Sigmoid colon (tissue), 7 donors: Measurements from ENCODE around the gene GPRC5D. TPM values are rescaled to one million over a fixed set of nuclear protein-coding genes. Genes with fewer than 3 reads are reported as not detected.

Source experiments
- DNase-seq: peaks from one replicate; pipeline ENCODE4 v3.0.0-alpha.2; 2019
- H3K27ac ChIP-seq, 4 donors: fragments of 200-600 bp; sonication (generic); one replicate each; pipeline ENCODE4 v1.5.1; 2016 to 2019; ENCODE audit warnings: mild to moderate bottlenecking in 1 of 4
- H3K27me3 ChIP-seq, 3 donors: fragments of 200-600 bp; sonication (generic); one replicate each; pipeline ENCODE4 v1.5.1; 2019; ENCODE audit warnings: mild to moderate bottlenecking in 1 of 3
- H3K36me3 ChIP-seq, 4 donors: fragments of 200-600 bp; sonication (generic); one replicate each; pipeline ENCODE4 v1.5.1; 2016 to 2019
- H3K4me1 ChIP-seq, 4 donors: fragments of 200-600 bp; sonication (generic); one replicate each; pipeline ENCODE4 v1.5.1; 2017 to 2019
- H3K4me3 ChIP-seq, 4 donors: fragments of 200-600 bp; sonication (generic); one replicate each; pipeline ENCODE4 v1.5.1; 2017 to 2019; ENCODE audit warnings: mild to moderate bottlenecking in 2 of 4, moderate library complexity in 1 of 4
- H3K9me3 ChIP-seq, 4 donors: fragments of 200-600 bp in 3 of 4; sonication (generic) in 3 of 4; one replicate each; pipeline versions ENCODE4 v1.5.1 to v1.6.1; 2013 to 2019
- CTCF ChIP-seq, 4 experiments: fragments of 450-650 bp in 3 of 4; fragments of 200-600 bp in 1 of 4; IDR thresholded peaks; one replicate each; pipeline ENCODE4 v1.5.1; 2016 to 2019; ENCODE audit warnings: antibody characterized with exemption in 4 of 4, mild to moderate bottlenecking in 3 of 4, moderate library complexity in 2 of 4
- EP300 ChIP-seq, 4 donors: sonication (generic); formaldehyde crosslinking; IDR thresholded peaks; one replicate each; pipeline ENCODE4 v1.6.1; 2017; ENCODE audit warnings: antibody characterized with exemption in 4 of 4
- POLR2A ChIP-seq, 2 donors: fragments of 450-650 bp; IDR thresholded peaks; one replicate each; pipeline ENCODE4 v1.6.1; 2016; ENCODE audit warnings: antibody characterized with exemption in 2 of 2, mild to moderate bottlenecking in 2 of 2, moderate library complexity in 2 of 2
- POLR2AphosphoS5 ChIP-seq, 4 donors: sonication (generic); formaldehyde crosslinking; IDR thresholded peaks; one replicate each; pipeline ENCODE4 v1.6.1; 2017; ENCODE audit warnings: antibody characterized with exemption in 4 of 4
- WGBS, 2 donors: extraction: QIAGEN DNeasy Blood & Tissue Kit; methylation state at CpG; one replicate each; pipeline ENCODE4 v1.1.7; 2013; 5-methylcytosine and 5-hydroxymethylcytosine counted together
- intact Hi-C: fragments of 100-400 bp; cut with DNase I; formaldehyde crosslinking; loops from one replicate; pipeline ENCODE4 v1.15.1; 2023
- polyA plus RNA-seq, 3 donors: library from polyadenylated mRNA; stranded (reverse); fragments of 200-250 nt; gene quantifications; one replicate each; pipeline ENCODE4 v1.2.3, GENCODE V29; 2013
- total RNA-seq, 4 donors: library from RNA; depleted of rRNA; stranded (reverse); fragments of >200 nt; gene quantifications; one replicate each; pipeline ENCODE4 v1.1.0, GENCODE V29; 2016
- donor health status: healthy with polysubstance abuse.
- donor health status: Bipolar disorder and iron deficiency.
- donor health status: healthy.

The GPRC5D gene
- total and polyA plus RNA-seq, 7 donors = 0.16 TPM; not detected in 6

- H3K4me3 ChIP-seq = peak overlapping the region in 2 of 4 donors; percentile 11 to 16
- WGBS, 2 donors = 50 to 78% methylated on average over 8 of the region's 8 CpGs
- intact Hi-C loops = no loop called here
Measured at GRCh38 chr12:12992418-12993130, 40.6 kb upstream of the GPRC5D start.

GRCh38 chr12:12990700-12991468, 38.9 kb upstream of the GPRC5D start:
- Histone ChIP-seq H3K27me3 (no peaks in the 10 kb centered on the region), H3K9me3 (no peaks in the 10 kb centered on the region), H3K27ac (no peak overlapping the region), H3K4me3 (no peak overlapping the region), H3K36me3 (peaks cover 8 to 33% (median 14%) of the 10 kb centered on the region in 4 donors), H3K4me1 (peaks cover 0 to 26% (median 10%) of the 10 kb centered on the region in 4 donors)
- DNase-seq = no peak
- WGBS, 2 donors = 48 to 62% methylated on average over 7 of the region's 7 CpGs
- TF ChIP-seq EP300 (IDR thresholded peaks at IDR 0.05) = no peak
- no peak for TF ChIP-seq CTCF (IDR thresholded peaks at IDR 0.05)
- TF ChIP-seq POLR2AphosphoS5 (IDR thresholded peaks at IDR 0.05) = no peak
- TF ChIP-seq POLR2A (IDR thresholded peaks at IDR 0.05) = no peak
- intact Hi-C loops = no loop called here

More at GRCh38 chr12:12992418-12993130, 40.6 kb upstream of the GPRC5D start:
- H3K27me3 ChIP-seq = no peaks in the 10 kb centered on the region
- H3K9me3 ChIP-seq = no peaks in the 10 kb centered on the region
- peaks cover 0 to 18% (median 8%) of the 10 kb centered on the region in 4 donors for H3K36me3 ChIP-seq
- peaks cover 0 to 34% (median 15%) of the 10 kb centered on the region in 4 donors for H3K4me1 ChIP-seq
- TF ChIP-seq EP300 (IDR thresholded peaks at IDR 0.05) = no peak
- TF ChIP-seq POLR2AphosphoS5 (IDR thresholded peaks at IDR 0.05) = peak in 2 of 4 donors; percentile 26 to 50
- TF ChIP-seq CTCF (IDR thresholded peaks at IDR 0.05) = no peak
- no peak for TF ChIP-seq POLR2A (IDR thresholded peaks at IDR 0.05)
- H3K27ac ChIP-seq = peak overlapping the region; percentile 57 to 81 (median 63)
- DNase-seq = peak; percentile 87

GRCh38 chr12:12987421-12987820, 35.5 kb upstream of the GPRC5D start:
- Histone ChIP-seq H3K9me3 (no peaks in the 10 kb centered on the region), H3K27ac (no peak overlapping the region), H3K4me1 (peaks cover 0 to 15% (median 6%) of the 10 kb centered on the region in 4 donors), H3K4me3 (no peak overlapping the region), H3K27me3 (no peaks in the 10 kb centered on the region), H3K36me3 (peaks cover 10 to 46% (median 16%) of the 10 kb centered on the region in 4 donors)
- no peak for DNase-seq
- intact Hi-C loops = no loop called here
- 79 to 87% methylated on average over 5 of the region's 5 CpGs for WGBS, 2 donors
- TF ChIP-seq POLR2AphosphoS5 (IDR thresholded peaks at IDR 0.05) = no peak
- TF ChIP-seq CTCF (IDR thresholded peaks at IDR 0.05) = no peak
- no peak for TF ChIP-seq EP300 (IDR thresholded peaks at IDR 0.05)
- no peak for TF ChIP-seq POLR2A (IDR thresholded peaks at IDR 0.05)

GRCh38 chr12:12986775-12987331, 34.9 kb upstream of the GPRC5D start:
- DNase-seq = no peak

More at GRCh38 chr12:12986775-12987331, 34.9 kb upstream of the GPRC5D start:
- H3K4me1 ChIP-seq = peaks cover 0 to 10% (median 5%) of the 10 kb centered on the region in 4 donors
- intact Hi-C loops = no loop called here
- peaks cover 10 to 46% (median 16%) of the 10 kb centered on the region in 4 donors for H3K36me3 ChIP-seq
- no peak overlapping the region for H3K27ac ChIP-seq
- H3K4me3 ChIP-seq = no peak overlapping the region
- 90 to 91% methylated on average over 10 of the region's 10 CpGs for WGBS, 2 donors
- H3K27me3 ChIP-seq = no peaks in the 10 kb centered on the region
- TF ChIP-seq CTCF (IDR thresholded peaks at IDR 0.05) = no peak
- TF ChIP-seq POLR2AphosphoS5 (IDR thresholded peaks at IDR 0.05) = no peak
- TF ChIP-seq POLR2A (IDR thresholded peaks at IDR 0.05) = no peak
- TF ChIP-seq EP300 (IDR thresholded peaks at IDR 0.05) = no peak
- H3K9me3 ChIP-seq = no peaks in the 10 kb centered on the region
